HepG2 (cell line): Measurements from ENCODE around the gene UBE2B. TPM values are rescaled to one million over a fixed set of nuclear protein-coding genes. Genes with fewer than 3 reads are reported as not detected.

ENCODE experiments used
- ARID2 ChIP-seq: sonication (generic); formaldehyde crosslinking; IDR thresholded peaks from 2 replicates; pipeline ENCODE4 v1.8.1; 2022; ENCODE audit warnings: mild to moderate bottlenecking, missing genetic modification reagents, borderline replicate concordance
- BCL3 ChIP-seq: sonication (generic); formaldehyde crosslinking; IDR thresholded peaks from 2 replicates; pipeline ENCODE4 v1.5.1; 2020; ENCODE audit warnings: mild to moderate bottlenecking, missing genetic modification reagents, moderate library complexity
- BORCS8-MEF2B ChIP-seq: sonication (generic); formaldehyde crosslinking; IDR thresholded peaks from 2 replicates; pipeline ENCODE4 v1.8.0; 2022; ENCODE audit warnings: mild to moderate bottlenecking, missing genetic modification reagents
- CENPT ChIP-seq: sonication (generic); formaldehyde crosslinking; IDR thresholded peaks from 2 replicates; pipeline ENCODE4 v1.8.0; 2022; ENCODE audit warnings: low read depth, mild to moderate bottlenecking, moderate library complexity, missing genetic modification reagents
- FOXJ3 ChIP-seq: sonication (generic); formaldehyde crosslinking; IDR thresholded peaks from 2 replicates; pipeline ENCODE4 v1.4.0; 2020; ENCODE audit warnings: missing genetic modification reagents, mild to moderate bottlenecking, borderline replicate concordance
- GPBP1L1 ChIP-seq: sonication (generic); formaldehyde crosslinking; IDR thresholded peaks from 2 replicates; pipeline ENCODE4 v1.5.0; 2020; ENCODE audit warnings: mild to moderate bottlenecking, missing genetic modification reagents
- IRF2 ChIP-seq: IDR thresholded peaks from 2 replicates; pipeline ENCODE4 v1.6.1; 2018; ENCODE audit warnings: missing genetic modification reagents, missing compliant biosample characterization
- KAT8 ChIP-seq: IDR thresholded peaks from 2 replicates; pipeline ENCODE4 v1.6.1; 2016; ENCODE audit warnings: missing genetic modification reagents, missing compliant biosample characterization
- PLSCR1 ChIP-seq: sonication (generic); formaldehyde crosslinking; IDR thresholded peaks from 2 replicates; pipeline ENCODE4 v1.5.0; 2020; ENCODE audit warnings: missing genetic modification reagents, mild to moderate bottlenecking, borderline replicate concordance
- SRSF4 ChIP-seq: fragments of 200-400 bp; formaldehyde crosslinking; IDR thresholded peaks from one replicate; pipeline ENCODE4 v1.6.1; 2018; ENCODE audit warnings: mild to moderate bottlenecking, low read depth, low read length, moderate library complexity; ENCODE audit not compliant: poor library complexity, severe bottlenecking
- TIGD3 ChIP-seq: sonication (generic); formaldehyde crosslinking; IDR thresholded peaks from 2 replicates; pipeline ENCODE4 v1.5.1; 2020; ENCODE audit warnings: mild to moderate bottlenecking, missing genetic modification reagents, borderline replicate concordance
- ZBTB33 ChIP-seq: sonication (generic); formaldehyde crosslinking; IDR thresholded peaks from 2 replicates; pipeline ENCODE4 v1.4.0; 2020; ENCODE audit warnings: missing genetic modification reagents
- ZBTB37 ChIP-seq: sonication (generic); formaldehyde crosslinking; IDR thresholded peaks from 2 replicates; pipeline ENCODE4 v1.4.0; 2020; ENCODE audit warnings: mild to moderate bottlenecking, missing genetic modification reagents
- ZBTB43 ChIP-seq: sonication (generic); formaldehyde crosslinking; conservative IDR thresholded peaks from 2 replicates; pipeline ENCODE4 v1.4.0; 2020; ENCODE audit warnings: missing genetic modification reagents
- ZNF468 ChIP-seq: sonication (generic); formaldehyde crosslinking; IDR thresholded peaks from 2 replicates; pipeline ENCODE4 v1.8.0; 2022; ENCODE audit warnings: mild to moderate bottlenecking, moderate library complexity, missing genetic modification reagents
- ZNF552 ChIP-seq: sonication (generic); formaldehyde crosslinking; IDR thresholded peaks from 2 replicates; pipeline ENCODE4 v1.9.0; 2022; ENCODE audit warnings: missing genetic modification reagents, mild to moderate bottlenecking, borderline replicate concordance
- ZNF556 ChIP-seq: sonication (generic); formaldehyde crosslinking; IDR thresholded peaks from 2 replicates; pipeline ENCODE4 v1.4.0; 2020; ENCODE audit warnings: mild to moderate bottlenecking, missing genetic modification reagents, borderline replicate concordance
- polyA plus RNA-seq, 8 experiments: library from polyadenylated mRNA; depleted of rRNA in 3 of 8; stranded (reverse) in 7 of 8; unstranded in 1 of 8; fragments of >200 nt; fragmentation: Illumina TruSeq in 4 of 8; extraction: Trizol in 4 of 8; gene quantifications; 2 replicates each; pipeline versions ENCODE4 v1.2.1 to v1.2.3, GENCODE V29; 2011 to 2016; ENCODE audit warnings: low read depth in 4 of 8, missing spikeins in 1 of 8, mixed read lengths in 1 of 8; ENCODE audit not compliant: insufficient read depth in 1 of 8
- total RNA-seq, 5 experiments: library from RNA; depleted of rRNA; stranded (reverse); fragments of >200 nt; fragmentation: Illumina TruSeq; extraction: Trizol; gene quantifications; 2 replicates each; pipeline ENCODE4 v1.2.3, GENCODE V29; 2016; ENCODE audit warnings: low read depth in 1 of 5

UBE2B gene
- total and polyA plus RNA-seq, 2 of the 13 experiments (the other 11 are each of a cell fraction or from before 2014, with no cell fraction given): 25.2 to 56.0 TPM

GRCh38 chr5:134370871-134371833, at the start of gene UBE2B (continued):
- TF ChIP-seq ZBTB33 (CRISPR knock-in tag): no peak
- TF ChIP-seq ARID2 (CRISPR knock-in tag): peak; percentile 86; the same call in 1 of the 2 replicates
- peak; percentile 68 for TF ChIP-seq BORCS8-MEF2B
- no peak; the same call in 1 of the 2 replicates for TF ChIP-seq ZNF556 (CRISPR knock-in tag)
- TF ChIP-seq PLSCR1: no peak
- TF ChIP-seq SRSF4: no peak
- TF ChIP-seq TIGD3 (CRISPR knock-in tag): peak; percentile 87; the same call in 1 of the 2 replicates
- TF ChIP-seq GPBP1L1 (CRISPR knock-in tag): no peak
- TF ChIP-seq ZBTB43: peak; percentile 67; the same call in 1 of the 2 replicates
- no peak for TF ChIP-seq ZNF552 (CRISPR knock-in tag)
- TF ChIP-seq FOXJ3 (CRISPR knock-in tag): 0 out of 2 replicates have a peak, but pooled peaks have one; percentile 54
- no peak for TF ChIP-seq ZNF468 (CRISPR knock-in tag)
- no peak; the same call in 1 of the 2 replicates for TF ChIP-seq CENPT (CRISPR knock-in tag)
- no peak for TF ChIP-seq ZBTB37 (CRISPR knock-in tag)
- TF ChIP-seq BCL3 (CRISPR knock-in tag): 0 out of 2 replicates have a peak, but pooled peaks have one; percentile 37
- peak; percentile 91 for TF ChIP-seq KAT8 (CRISPR knock-in tag)
- TF ChIP-seq IRF2 (CRISPR knock-in tag): peak; percentile 82
